ENCODE data around the gene AAR2.

AAR2 gene

GRCh38 chr20:36218380-36219064 is 17.8 kb upstream of the AAR2 start:
- DNase-seq (ENCODE audit: low read depth in 2 of 2): no peak

- no peak for DNase-seq (ENCODE audit: low read depth in 2 of 2)
These were observed 16.5 kb upstream of the AAR2 start for GRCh38 chr20:36219671-36220220.

GRCh38 chr20:36225666-36226065 is 10.6 kb upstream of the AAR2 start:
- DNase-seq (ENCODE audit: low read depth in 2 of 2): no peak

- DNase-seq (ENCODE audit: low read depth in 2 of 2): no peak
These were observed 7.5 kb upstream of the AAR2 start for GRCh38 chr20:36228770-36229169.

- DNase-seq (ENCODE audit: low read depth in 2 of 2): no peak
These were observed 6.3 kb upstream of the AAR2 start for GRCh38 chr20:36230019-36230418.

GRCh38 chr20:36231331-36231730 is 4.9 kb upstream of the AAR2 start:
- no peak for DNase-seq (ENCODE audit: low read depth in 2 of 2)

GRCh38 chr20:36234771-36235320 is 1.4 kb upstream of the AAR2 start:
- DNase-seq (ENCODE audit: low read depth in 2 of 2): no peak

- no peak for DNase-seq (ENCODE audit: low read depth in 2 of 2)
These were observed 476 bp downstream of the AAR2 start for GRCh38 chr20:36236786-36237121.

GRCh38 chr20:36237477-36237876 is 1.2 kb downstream of the AAR2 start:
- DNase-seq (ENCODE audit: low read depth in 2 of 2): no peak

GRCh38 chr20:36238153-36238552 is 1.9 kb downstream of the AAR2 start:
- no peak for DNase-seq (ENCODE audit: low read depth in 2 of 2)

- no peak for DNase-seq (ENCODE audit: low read depth in 2 of 2)
These were observed 2.5 kb downstream of the AAR2 start for GRCh38 chr20:36238760-36239159.

- no peak for DNase-seq (ENCODE audit: low read depth in 2 of 2)
These were observed 3.8 kb downstream of the AAR2 start for GRCh38 chr20:36240076-36240475.

GRCh38 chr20:36241678-36242077 is 5.4 kb downstream of the AAR2 start:
- no peak for DNase-seq (ENCODE audit: low read depth in 2 of 2)

GRCh38 chr20:36243726-36244125 is 7.4 kb downstream of the AAR2 start:
- DNase-seq (ENCODE audit: low read depth in 2 of 2): no peak

- DNase-seq (ENCODE audit: low read depth in 2 of 2): no peak
These were observed 10.1 kb downstream of the AAR2 start for GRCh38 chr20:36246401-36246800.

- no peak for DNase-seq (ENCODE audit: low read depth in 2 of 2)
These were observed 12.6 kb downstream of the AAR2 start for GRCh38 chr20:36248836-36249235.

GRCh38 chr20:36249450-36249849 is 13.2 kb downstream of the AAR2 start:
- no peak for DNase-seq (ENCODE audit: low read depth in 2 of 2)

- no peak for DNase-seq (ENCODE audit: low read depth in 2 of 2)
These were observed 15.1 kb downstream of the AAR2 start for GRCh38 chr20:36251426-36251825.

- no peak for DNase-seq (ENCODE audit: low read depth in 2 of 2)
These were observed 16.2 kb downstream of the AAR2 start for GRCh38 chr20:36252511-36252910.

GRCh38 chr20:36253036-36253435 is 16.8 kb downstream of the AAR2 start:
- no peak for DNase-seq (ENCODE audit: low read depth in 2 of 2)

GRCh38 chr20:36254076-36254475 is 17.8 kb downstream of the AAR2 start:
- no peak for DNase-seq (ENCODE audit: low read depth in 2 of 2)

- DNase-seq (ENCODE audit: low read depth in 2 of 2): no peak
These were observed 19.2 kb downstream of the AAR2 start for GRCh38 chr20:36255445-36255844.

GRCh38 chr20:36259177-36260061 is 23.1 kb downstream of the AAR2 start:
- no peak for DNase-seq (ENCODE audit: low read depth in 2 of 2)
